Keratinocyte (primary cell): ENCODE data around the gene KHDC4. TPM values are rescaled to one million over a fixed set of nuclear protein-coding genes. Genes with fewer than 3 reads are reported as not detected.
A peak's percentile ranks its signal among the peaks of the same experiment; 100 is the strongest.

Source experiments
- DNase-seq: peaks from one replicate; pipeline ENCODE4 v3.0.0-alpha.2; 2011; ENCODE audit warnings: low read depth, missing footprints, low spot score
- FAIRE-seq: peaks from 2 replicates; lab custom pipeline; 2011; peaks lifted over from hg19 to GRCh38; lab: Jason Lieb, UNC
- H2AFZ ChIP-seq: 2 replicates; pipeline ENCODE4 v1.6.0; 2012; ENCODE audit warnings: low read length, control low read depth, inconsistent platforms; ENCODE audit not compliant: control insufficient read depth
- H3K27ac ChIP-seq: 2 replicates; pipeline ENCODE4 v1.5.1; 2011; ENCODE audit warnings: low read length; ENCODE audit not compliant: control insufficient read depth, insufficient read depth
- H3K27me3 ChIP-seq: 3 replicates; pipeline ENCODE4 v1.6.0; 2011; ENCODE audit warnings: low read length; ENCODE audit not compliant: control insufficient read depth, insufficient read depth; ENCODE audit errors: extremely low read depth
- H3K36me3 ChIP-seq, 2 experiments: 2 replicates in 1 of 2; 3 replicates in 1 of 2; pipeline ENCODE4 v1.5.1; 2011; ENCODE audit warnings: low read length in 2 of 2, mild to moderate bottlenecking in 1 of 2; ENCODE audit not compliant: control insufficient read depth in 2 of 2, insufficient read depth in 2 of 2; ENCODE audit errors: extremely low read depth in 1 of 2
- H3K4me1 ChIP-seq: 3 replicates; pipeline ENCODE4 v1.5.1; 2011; ENCODE audit warnings: low read length; ENCODE audit not compliant: control insufficient read depth, insufficient read depth; ENCODE audit errors: extremely low read depth
- H3K4me2 ChIP-seq: 3 replicates; pipeline ENCODE4 v1.6.0; 2011; ENCODE audit warnings: low read depth, low read length; ENCODE audit not compliant: control insufficient read depth, insufficient read depth; ENCODE audit errors: extremely low read depth
- H3K4me3 ChIP-seq, 3 experiments: fragments of 200-600 bp in 1 of 3; sonication (generic) in 1 of 3; 2 replicates in 2 of 3; 3 replicates in 1 of 3; pipeline ENCODE4 v1.5.1; 2011 to 2016; ENCODE audit warnings: low read length in 3 of 3, mild to moderate bottlenecking in 3 of 3, control low read depth in 2 of 3, inconsistent platforms in 1 of 3, low read depth in 1 of 3, mixed read lengths in 1 of 3, mixed run types in 1 of 3, moderate library complexity in 1 of 3; ENCODE audit not compliant: control insufficient read depth in 2 of 3, insufficient read depth in 2 of 3; ENCODE audit errors: extremely low read depth in 1 of 3
- H3K79me2 ChIP-seq: 2 replicates; pipeline ENCODE4 v1.6.0; 2012; ENCODE audit warnings: low read length; ENCODE audit not compliant: control insufficient read depth, insufficient read depth
- H3K9ac ChIP-seq: 3 replicates; pipeline ENCODE4 v1.6.0; 2011; ENCODE audit warnings: low read length; ENCODE audit not compliant: control insufficient read depth, insufficient read depth; ENCODE audit errors: extremely low read depth
- H3K9me1 ChIP-seq: 3 replicates; pipeline ENCODE4 v1.6.0; 2011; ENCODE audit warnings: low read length; ENCODE audit not compliant: control insufficient read depth, insufficient read depth; ENCODE audit errors: extremely low read depth
- H3K9me3 ChIP-seq: 2 replicates; pipeline ENCODE4 v1.5.1; 2012; ENCODE audit warnings: low read depth, low read length; ENCODE audit not compliant: control insufficient read depth
- H4K20me1 ChIP-seq: 3 replicates; pipeline ENCODE4 v1.6.0; 2011; ENCODE audit warnings: low read length; ENCODE audit not compliant: control insufficient read depth, insufficient read depth; ENCODE audit errors: extremely low read depth
- CTCF ChIP-seq, 3 experiments: IDR thresholded peaks in 1 of 3; conservative IDR thresholded peaks in 1 of 3; optimal IDR thresholded peaks in 1 of 3; 2 replicates in 2 of 3; 3 replicates in 1 of 3; pipeline versions ENCODE3 to v1.5.1; 2011; ENCODE audit warnings: low read length in 3 of 3, mild to moderate bottlenecking in 3 of 3, moderate library complexity in 2 of 3, control low read depth in 1 of 3, inconsistent platforms in 1 of 3; ENCODE audit not compliant: insufficient read depth in 2 of 3; ENCODE audit errors: extremely low read depth in 1 of 3
- EZH2 ChIP-seq: IDR thresholded peaks from one replicate; pipeline ENCODE4 v1.6.1; 2012; ENCODE audit warnings: inconsistent platforms, mild to moderate bottlenecking, low read length, moderate library complexity
- dilution Hi-C: fragments of 300-500 bp; cut with MboI; formaldehyde crosslinking; loops from one replicate; pipeline ENCODE4 v1.7.0; 2020; ENCODE audit warnings: low sequenced_read_pairs; ENCODE audit not compliant: extremely low pct_ligation_motif_present
- polyA plus RNA-seq, 5 experiments: library from polyadenylated mRNA; depleted of rRNA in 3 of 5; stranded (reverse) in 3 of 5; stranded (forward) in 1 of 5; unstranded in 1 of 5; fragments of >200 nt; gene quantifications; 1 replicate in 1 of 5; 2 replicates in 3 of 5; 3 replicates in 1 of 5; pipeline versions ENCODE4 v1.2.1 to v1.2.3, GENCODE V29; 2011 to 2012; ENCODE audit warnings: missing spikeins in 2 of 5, low read depth in 1 of 5, low replicate concordance in 1 of 5

KHDC4 gene
- polyA plus RNA-seq, 1 donor (not counting 4 experiments of a cell fraction or from before 2014, with no cell fraction given) = 51.3 TPM

GRCh38 chr1:155979597-155980343 lies 45.6 kb upstream of the KHDC4 start:
- Histone ChIP-seq H3K27me3 (no peaks in the 10 kb centered on the region), H3K79me2 (peaks cover 46% of the 10 kb centered on the region), H3K27ac (peak overlapping the region; percentile 87), H3K36me3 (no peaks in the 10 kb centered on the region), H3K9ac (peak overlapping the region; percentile 92), H3K4me2 (peak overlapping the region; percentile 97), H2AFZ (no peak overlapping the region), H4K20me1 (peaks cover 15% of the 10 kb centered on the region), H3K9me3 (no peaks in the 10 kb centered on the region), H3K4me1 (peaks cover 82% of the 10 kb centered on the region), H3K4me3 (peak overlapping the region; percentile 75 to 90 (median 88)), H3K9me1 (peaks cover 5% of the 10 kb centered on the region)
- dilution Hi-C loops = no loop called here
- no peak for DNase-seq
- no peak for FAIRE-seq
- TF ChIP-seq EZH2 (no peak), CTCF (optimal IDR thresholded peaks at IDR 0.05 in 1 of 3, IDR thresholded peaks at IDR 0.05 in 1 of 3, conservative IDR thresholded peaks at IDR 0.05 in 1 of 3; ENCODE audit: extremely low read depth in 1 of 3, insufficient read depth in 2 of 3, low read length in 3 of 3) (no peak)

- peak overlapping the region; percentile 92 for H3K9ac ChIP-seq
- DNase-seq (no peak), FAIRE-seq (no peak)
- no peaks in the 10 kb centered on the region for H3K9me3 ChIP-seq
- peak overlapping the region; percentile 97 for H3K4me2 ChIP-seq
- dilution Hi-C loops = no loop called here
- TF ChIP-seq EZH2 (no peak), CTCF (optimal IDR thresholded peaks at IDR 0.05 in 1 of 3, IDR thresholded peaks at IDR 0.05 in 1 of 3, conservative IDR thresholded peaks at IDR 0.05 in 1 of 3; ENCODE audit: extremely low read depth in 1 of 3, insufficient read depth in 2 of 3, low read length in 3 of 3) (no peak)
- H4K20me1 ChIP-seq = peaks cover 21% of the 10 kb centered on the region
- peaks cover 0 to 7% of the 10 kb centered on the region in 2 experiments for H3K36me3 ChIP-seq
- no peaks in the 10 kb centered on the region for H3K27me3 ChIP-seq
- peaks cover 86% of the 10 kb centered on the region for H3K4me1 ChIP-seq
- peak overlapping the region; percentile 75 to 90 (median 88) for H3K4me3 ChIP-seq
- peaks cover 8% of the 10 kb centered on the region for H3K9me1 ChIP-seq
- peak overlapping the region; percentile 87 for H3K27ac ChIP-seq
- H2AFZ ChIP-seq = peak overlapping the region; percentile 42
- H3K79me2 ChIP-seq = peaks cover 53% of the 10 kb centered on the region
Observed at GRCh38 chr1:155978973-155979429, 44.8 kb upstream of the KHDC4 start.
